H9 (cell line): ENCODE results near the gene EIF2S3. TPM values are rescaled to one million over a fixed set of nuclear protein-coding genes. Genes with fewer than 3 reads are reported as not detected.

Source experiments
- DNase-seq: peaks from one replicate; pipeline ENCODE4 v3.0.0-alpha.2; 2017
- H2AFZ ChIP-seq: one replicate; pipeline ENCODE4 v1.6.1; 2013; ENCODE audit warnings: mild to moderate bottlenecking, low read length, control low read depth, moderate library complexity
- H2AK5ac ChIP-seq: 2 replicates; pipeline ENCODE4 v1.6.1; 2013; ENCODE audit warnings: low read length, control low read depth, mixed read lengths; ENCODE audit not compliant: insufficient read length
- H2BK120ac ChIP-seq: one replicate; pipeline ENCODE4 v1.6.1; 2013; ENCODE audit warnings: low read depth, mild to moderate bottlenecking, low read length, control low read depth, inconsistent platforms; ENCODE audit not compliant: poor library complexity, severe bottlenecking
- H2BK12ac ChIP-seq: 2 replicates; pipeline ENCODE4 v1.6.1; 2013; ENCODE audit warnings: low read length, control low read depth, mixed read lengths, low read depth; ENCODE audit not compliant: insufficient read length
- H2BK15ac ChIP-seq: 2 replicates; pipeline ENCODE4 v1.6.1; 2013; ENCODE audit warnings: low read depth, low read length, control low read depth
- H2BK20ac ChIP-seq: one replicate; pipeline ENCODE4 v1.6.1; 2013; ENCODE audit warnings: low read depth, mild to moderate bottlenecking, low read length, control low read depth, inconsistent platforms; ENCODE audit not compliant: poor library complexity, severe bottlenecking
- H2BK5ac ChIP-seq: 2 replicates; pipeline ENCODE4 v1.6.1; 2013; ENCODE audit warnings: low read length, control low read depth, mixed read lengths; ENCODE audit not compliant: insufficient read length
- H3K14ac ChIP-seq: 2 replicates; pipeline ENCODE4 v1.6.1; 2013; ENCODE audit warnings: low read length, control low read depth; ENCODE audit not compliant: insufficient read depth
- H3K18ac ChIP-seq: 2 replicates; pipeline ENCODE4 v1.6.1; 2013; ENCODE audit warnings: low read depth, mild to moderate bottlenecking, mixed read lengths, low read length, control low read depth; ENCODE audit not compliant: insufficient read length
- H3K23ac ChIP-seq: 2 replicates; pipeline ENCODE4 v1.6.1; 2013; ENCODE audit warnings: low read length, control low read depth, mixed read lengths, low read depth; ENCODE audit not compliant: insufficient read length
- H3K23me2 ChIP-seq: 2 replicates; pipeline ENCODE4 v1.6.1; 2013; ENCODE audit warnings: low read depth, mild to moderate bottlenecking, mixed read lengths, low read length, control low read depth; ENCODE audit not compliant: insufficient read length, poor library complexity, severe bottlenecking
- H3K27ac ChIP-seq: 2 replicates; pipeline ENCODE4 v1.5.1; 2013; ENCODE audit warnings: low read length, control low read depth, mixed read lengths, low read depth; ENCODE audit not compliant: insufficient read length
- H3K27me3 ChIP-seq: 2 replicates; pipeline ENCODE4 v1.6.1; 2013; ENCODE audit warnings: low read length, control low read depth, inconsistent platforms; ENCODE audit not compliant: insufficient read depth
- H3K4ac ChIP-seq: 2 replicates; pipeline ENCODE4 v1.6.1; 2013; ENCODE audit warnings: low read depth, mild to moderate bottlenecking, control low read depth, inconsistent platforms, low read length, moderate library complexity
- H3K4me1 ChIP-seq: 2 replicates; pipeline ENCODE4 v1.6.1; 2013; ENCODE audit warnings: low read length, control low read depth, inconsistent platforms; ENCODE audit not compliant: insufficient read depth
- H3K4me2 ChIP-seq: 2 replicates; pipeline ENCODE4 v1.6.1; 2013; ENCODE audit warnings: low read length, control low read depth, mixed read lengths; ENCODE audit not compliant: insufficient read length, insufficient read depth
- H3K56ac ChIP-seq: 2 replicates; pipeline ENCODE4 v1.6.1; 2013; ENCODE audit warnings: low read depth, mild to moderate bottlenecking, mixed read lengths, low read length, control low read depth; ENCODE audit not compliant: insufficient read length
- H3K79me1 ChIP-seq: 2 replicates; pipeline ENCODE4 v1.6.1; 2013; ENCODE audit warnings: low read depth, mild to moderate bottlenecking, moderate library complexity, low read length, control low read depth, inconsistent platforms; ENCODE audit not compliant: insufficient read depth, poor library complexity, severe bottlenecking
- H3K79me2 ChIP-seq: 2 replicates; pipeline ENCODE4 v1.6.1; 2013; ENCODE audit warnings: low read length, control low read depth, inconsistent platforms; ENCODE audit not compliant: insufficient read depth
- H3K9ac ChIP-seq: 2 replicates; pipeline ENCODE4 v1.6.1; 2013; ENCODE audit warnings: low read length, control low read depth, mixed read lengths; ENCODE audit not compliant: insufficient read length; ENCODE audit errors: extremely low read depth
- H3K9me3 ChIP-seq: one replicate; pipeline ENCODE4 v1.6.1; 2013; ENCODE audit warnings: low read depth, low read length, inconsistent platforms; ENCODE audit not compliant: control insufficient read depth
- H3T11ph ChIP-seq: one replicate; pipeline ENCODE4 v1.6.1; 2013; ENCODE audit warnings: mild to moderate bottlenecking, low read length, control low read depth, inconsistent platforms
- H4K20me1 ChIP-seq: one replicate; pipeline ENCODE4 v1.6.1; 2013; ENCODE audit not compliant: control insufficient read depth, insufficient read length, insufficient read depth
- H4K5ac ChIP-seq: 2 replicates; pipeline ENCODE4 v1.6.1; 2013; ENCODE audit warnings: low read depth, mild to moderate bottlenecking, mixed read lengths, low read length, control low read depth; ENCODE audit not compliant: insufficient read length
- H4K8ac ChIP-seq: replicated peaks from 2 replicates; pipeline ENCODE4 v1.6.1; 2013; ENCODE audit warnings: low read length, control low read depth, mixed read lengths, low read depth; ENCODE audit not compliant: insufficient read length
- H4K91ac ChIP-seq: 2 replicates; pipeline ENCODE4 v1.6.1; 2013; ENCODE audit warnings: low read depth, mild to moderate bottlenecking, moderate library complexity, mixed read lengths, low read length, control low read depth; ENCODE audit not compliant: insufficient read length
- H3K27ac Mint-ChIP-seq, 3 experiments: 2 replicates in 2 of 3; 3 replicates in 1 of 3; pipeline ENCODE4 v1.8.0; 2020 to 2021; ENCODE audit warnings: mixed read lengths in 3 of 3, mild to moderate bottlenecking in 1 of 3, moderate library complexity in 1 of 3
- H3K27me3 Mint-ChIP-seq: 2 replicates; pipeline ENCODE4 v1.8.0; 2021; ENCODE audit warnings: low read depth, mild to moderate bottlenecking, moderate library complexity, mixed read lengths
- H3K36me3 Mint-ChIP-seq, 3 experiments: 2 replicates in 2 of 3; 3 replicates in 1 of 3; pipeline ENCODE4 v1.8.0; 2020 to 2021; ENCODE audit warnings: low read depth in 3 of 3, mixed read lengths in 3 of 3; ENCODE audit not compliant: insufficient read depth in 1 of 3
- H3K4me1 Mint-ChIP-seq, 2 experiments: 2 replicates each; pipeline ENCODE4 v1.8.0; 2020; ENCODE audit warnings: mixed read lengths in 2 of 2
- H3K4me3 Mint-ChIP-seq, 2 experiments: 2 replicates in 1 of 2; 3 replicates in 1 of 2; pipeline ENCODE4 v1.8.0; 2020 to 2021; ENCODE audit warnings: mild to moderate bottlenecking in 2 of 2, mixed read lengths in 2 of 2, moderate library complexity in 1 of 2
- H3K9me3 Mint-ChIP-seq, 2 experiments: 2 replicates in 1 of 2; 3 replicates in 1 of 2; pipeline ENCODE4 v1.8.0; 2020; ENCODE audit warnings: mild to moderate bottlenecking in 2 of 2, mixed read lengths in 2 of 2, moderate library complexity in 1 of 2
- CTCF ChIP-seq: fragments of 200-600 bp; sonication (generic); conservative IDR thresholded peaks from 3 replicates; pipeline ENCODE4 v1.8.0; 2021; ENCODE audit warnings: antibody characterized with exemption, mild to moderate bottlenecking
- WGBS: extraction: QIAGEN DNeasy Blood & Tissue Kit; methylation state at CpG from one replicate; pipeline ENCODE4 v1.1.7; 2013; ENCODE audit warnings: missing lambda C conversion rate, low lambda C conversion rate, mixed read lengths; ENCODE audit not compliant: insufficient read length; ENCODE audit errors: extremely low coverage; 5-methylcytosine and 5-hydroxymethylcytosine counted together
- total RNA-seq: library from RNA; stranded (reverse); gene quantifications from 2 replicates; pipeline ENCODE4 v1.2.1, GENCODE V29; 2021

Gene EIF2S3
- total RNA-seq, 1 experiment from 2014 or later, result 598 TPM

- H3K4me2 ChIP-seq, result no peak overlapping the region
- no peaks in the 10 kb centered on the region for H3K23me2 ChIP-seq
- H3K79me2 ChIP-seq, result no peaks in the 10 kb centered on the region
- no peak overlapping the region for H2AFZ ChIP-seq
- TF ChIP-seq CTCF, result no peak
- no peak overlapping the region for H3K14ac ChIP-seq
- no peak overlapping the region for H3K23ac ChIP-seq
- no peaks in the 10 kb centered on the region for H4K20me1 ChIP-seq
- H4K91ac ChIP-seq, result no peak overlapping the region
- H3K27ac ChIP-seq, result no peak overlapping the region
- no peak overlapping the region for H3T11ph ChIP-seq
- no peaks in the 10 kb centered on the region for H3K9me3 ChIP-seq
- H3K79me1 ChIP-seq, result no peaks in the 10 kb centered on the region
- Mint-ChIP-seq H3K27me3 (no peaks in the 10 kb centered on the region), H3K36me3 (peaks cover 0 to 3% (median 0%) of the 10 kb centered on the region in 3 experiments; a peak in 1 of 7 replicates), H3K27ac (no peak overlapping the region), H3K4me1 (peaks cover 0 to 7% of the 10 kb centered on the region in 2 experiments; a peak in 1 of 4 replicates), H3K4me3 (no peak overlapping the region), H3K9me3 (no peaks in the 10 kb centered on the region)
- H3K18ac ChIP-seq, result no peak overlapping the region
- no peak overlapping the region for H3K56ac ChIP-seq
- no peak overlapping the region for H3K9ac ChIP-seq
- no CpG with 5 or more reads among the region's 4 CpGs for WGBS
- H3K4me1 ChIP-seq, result no peaks in the 10 kb centered on the region
- DNase-seq, result no peak
- H2BK120ac ChIP-seq, result no peak overlapping the region
- no peak overlapping the region for H2BK15ac ChIP-seq
- H3K4ac ChIP-seq, result no peak overlapping the region
- no peak overlapping the region for H4K8ac ChIP-seq
- H2BK12ac ChIP-seq, result no peak overlapping the region
- no peak overlapping the region for H2BK5ac ChIP-seq
- no peak overlapping the region for H2AK5ac ChIP-seq
- no peaks in the 10 kb centered on the region for H3K27me3 ChIP-seq
- no peak overlapping the region for H2BK20ac ChIP-seq
- H4K5ac ChIP-seq, result no peak overlapping the region
These were observed 69.6 kb downstream of the EIF2S3 start for GRCh38 chrX:24124244-24124799.
